Ovary (tissue), 9 donors: ENCODE measurements around the gene CHAF1A. TPM values are rescaled to one million over a fixed set of nuclear protein-coding genes. Genes with fewer than 3 reads are reported as not detected.

Source experiments
- DNase-seq, 5 donors: peaks; one replicate each; pipeline ENCODE4 v3.0.0-alpha.2; 2019 to 2020
- H3K27ac ChIP-seq, 2 donors: fragments of 200-600 bp; one replicate each; pipeline versions ENCODE4 v1.5.1 to v1.8.0; 2019 to 2022
- H3K27me3 ChIP-seq: fragments of 200-600 bp; one replicate; pipeline ENCODE4 v1.8.0; 2022
- H3K36me3 ChIP-seq: fragments of 200-600 bp; sonication (generic); one replicate; pipeline ENCODE4 v1.5.1; 2019
- H3K4me1 ChIP-seq: one replicate; pipeline ENCODE4 v1.8.1; 2013; ENCODE audit warnings: mild to moderate bottlenecking, moderate library complexity; ENCODE audit not compliant: insufficient read depth
- H3K4me3 ChIP-seq: fragments of 200-600 bp; sonication (generic); one replicate; pipeline ENCODE4 v1.5.1; 2017
- H3K9me3 ChIP-seq, 2 donors: fragments of 200-600 bp in 1 of 2; sonication (generic) in 1 of 2; one replicate each; pipeline versions ENCODE4 v1.5.1 to v1.8.1; 2013 to 2019; ENCODE audit warnings: mild to moderate bottlenecking in 1 of 2, moderate library complexity in 1 of 2
- EP300 ChIP-seq: sonication (generic); formaldehyde crosslinking; IDR thresholded peaks from one replicate; pipeline ENCODE4 v1.6.1; 2017; ENCODE audit warnings: antibody characterized with exemption
- POLR2A ChIP-seq: fragments of 450-650 bp; IDR thresholded peaks from one replicate; pipeline ENCODE4 v1.6.1; 2017; ENCODE audit warnings: antibody characterized with exemption, mild to moderate bottlenecking, moderate library complexity
- WGBS, 3 donors: extraction: QIAGEN DNeasy Blood & Tissue Kit in 1 of 3; methylation state at CpG; one replicate each; pipeline versions ENCODE4 v1.1.5 to v1.1.7; 2013 to 2017; 5-methylcytosine and 5-hydroxymethylcytosine counted together
- intact Hi-C, 4 donors: fragments of 100-400 bp; cut with DNase I; formaldehyde crosslinking; loops; one replicate each; pipeline versions ENCODE4 v1.11.0 to v1.15.1; 2022 to 2023
- polyA plus RNA-seq, 2 donors: library from polyadenylated mRNA; stranded (reverse); fragments of 200-250 nt in 1 of 2; fragments of 350-450 nt in 1 of 2; fragmentation: Illumina TruSeq in 1 of 2; extraction: RNeasy Lipid Tissue Mini Kit (QIAGEN cat#74804) in 1 of 2; gene quantifications; one replicate each; pipeline ENCODE4 v1.2.3, GENCODE V29; 2013 to 2014
- total RNA-seq, 7 donors: library from RNA; depleted of rRNA in 2 of 7; stranded (reverse); fragments of >200 nt in 2 of 7; fragmentation: NEBNext Ultra II Directional in 3 of 7; extraction: Animal tissue kit (Norgen Biotek cat#: 25700) in 3 of 7; gene quantifications; one replicate each; pipeline versions ENCODE4 v1.1.0 to v1.2.4, GENCODE V29; 2016 to 2023
- TF ChIP-seq, protein P1 (sequence below), 3 donors: fragments of 450-650 bp in 2 of 3; fragments of 200-600 bp in 1 of 3; IDR thresholded peaks; one replicate each; pipeline versions ENCODE4 v1.5.1 to v1.8.0; 2016 to 2022; ENCODE audit warnings: antibody characterized with exemption in 3 of 3, mild to moderate bottlenecking in 1 of 3
- donor health status: DM: no; HTN: no; CAD: no; lungs with moderate emphysema.
- donor health status: DM: no; HTN: no; CAD: no.
- donor health status: Bipolar disorder and iron deficiency.
- donor health status: DM: yes; HTN: yes; CAD: no.
- donor health status: DM: no; HTN: no; CAD: no.
- donor health status: DM: yes; HTN: yes; CAD: no.

CHAF1A gene
- total and polyA plus RNA-seq, 9 donors = 4.7 to 10.4 (median 7.5) TPM

DNA sequence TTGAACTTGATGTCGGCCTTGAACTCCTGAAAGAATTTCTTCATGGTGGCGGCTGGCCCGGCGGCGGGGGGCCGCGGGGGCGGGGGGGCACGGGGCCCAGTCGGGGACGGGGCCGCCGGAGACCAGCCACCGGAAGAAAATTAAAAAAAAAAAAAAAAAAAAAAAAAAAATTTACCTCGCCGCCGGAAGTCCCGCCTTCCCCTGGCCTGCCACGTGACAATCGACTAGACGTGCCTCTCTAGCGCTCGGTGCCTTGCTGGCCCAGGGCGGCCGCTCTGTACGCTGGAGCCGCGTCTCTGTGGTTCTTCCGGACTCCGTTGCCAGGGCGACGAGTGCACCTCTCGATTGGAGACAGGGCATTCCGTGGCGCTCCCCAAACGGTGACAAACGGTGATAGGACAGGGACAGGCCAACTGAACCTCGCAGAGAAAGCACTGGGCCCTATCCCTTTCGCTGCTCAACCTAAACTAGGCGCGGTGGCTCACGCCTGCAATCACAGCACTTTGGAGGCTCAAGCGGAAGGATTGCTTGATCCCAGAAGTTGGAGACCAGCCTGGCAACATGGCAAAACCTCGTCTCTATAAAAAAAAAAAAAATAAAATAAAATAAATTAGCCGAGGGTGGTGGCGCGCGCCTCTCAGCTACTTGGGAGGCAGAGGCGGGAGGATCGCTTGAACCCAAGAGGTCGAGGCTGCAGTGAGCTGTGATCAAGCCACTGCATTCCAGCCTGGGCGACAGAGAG is 55.4 kb downstream of the CHAF1A start, which contains the start of gene UBXN6:
UBXN6 (minus strand) TSS at position 141 of the 742 bp plus-strand sequence; CDS start at position 44, 97 bp downstream.
- Histone ChIP-seq H3K4me1 (peaks cover 17% of the 10 kb centered on the region), H3K27me3 (no peaks in the 10 kb centered on the region), H3K9me3 (no peaks in the 10 kb centered on the region), H3K36me3 (no peaks in the 10 kb centered on the region), H3K4me3 (peak within 1 kb of the TSS; percentile 92), H3K27ac (peak within 1 kb of the TSS; percentile 81 to 88)
- intact Hi-C loops = no loop called here
- TF ChIP-seq, protein P1, sequence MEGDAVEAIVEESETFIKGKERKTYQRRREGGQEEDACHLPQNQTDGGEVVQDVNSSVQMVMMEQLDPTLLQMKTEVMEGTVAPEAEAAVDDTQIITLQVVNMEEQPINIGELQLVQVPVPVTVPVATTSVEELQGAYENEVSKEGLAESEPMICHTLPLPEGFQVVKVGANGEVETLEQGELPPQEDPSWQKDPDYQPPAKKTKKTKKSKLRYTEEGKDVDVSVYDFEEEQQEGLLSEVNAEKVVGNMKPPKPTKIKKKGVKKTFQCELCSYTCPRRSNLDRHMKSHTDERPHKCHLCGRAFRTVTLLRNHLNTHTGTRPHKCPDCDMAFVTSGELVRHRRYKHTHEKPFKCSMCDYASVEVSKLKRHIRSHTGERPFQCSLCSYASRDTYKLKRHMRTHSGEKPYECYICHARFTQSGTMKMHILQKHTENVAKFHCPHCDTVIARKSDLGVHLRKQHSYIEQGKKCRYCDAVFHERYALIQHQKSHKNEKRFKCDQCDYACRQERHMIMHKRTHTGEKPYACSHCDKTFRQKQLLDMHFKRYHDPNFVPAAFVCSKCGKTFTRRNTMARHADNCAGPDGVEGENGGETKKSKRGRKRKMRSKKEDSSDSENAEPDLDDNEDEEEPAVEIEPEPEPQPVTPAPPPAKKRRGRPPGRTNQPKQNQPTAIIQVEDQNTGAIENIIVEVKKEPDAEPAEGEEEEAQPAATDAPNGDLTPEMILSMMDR (IDR thresholded peaks at IDR 0.05) = peak in 1 of 3 donors; percentile 38
- no peak for TF ChIP-seq EP300
- 6 to 9% (median 7%) methylated on average over 52 of the region's 52 CpGs for WGBS, 3 donors
- peak; percentile 97 to 99 (median 98) for DNase-seq

DNA sequence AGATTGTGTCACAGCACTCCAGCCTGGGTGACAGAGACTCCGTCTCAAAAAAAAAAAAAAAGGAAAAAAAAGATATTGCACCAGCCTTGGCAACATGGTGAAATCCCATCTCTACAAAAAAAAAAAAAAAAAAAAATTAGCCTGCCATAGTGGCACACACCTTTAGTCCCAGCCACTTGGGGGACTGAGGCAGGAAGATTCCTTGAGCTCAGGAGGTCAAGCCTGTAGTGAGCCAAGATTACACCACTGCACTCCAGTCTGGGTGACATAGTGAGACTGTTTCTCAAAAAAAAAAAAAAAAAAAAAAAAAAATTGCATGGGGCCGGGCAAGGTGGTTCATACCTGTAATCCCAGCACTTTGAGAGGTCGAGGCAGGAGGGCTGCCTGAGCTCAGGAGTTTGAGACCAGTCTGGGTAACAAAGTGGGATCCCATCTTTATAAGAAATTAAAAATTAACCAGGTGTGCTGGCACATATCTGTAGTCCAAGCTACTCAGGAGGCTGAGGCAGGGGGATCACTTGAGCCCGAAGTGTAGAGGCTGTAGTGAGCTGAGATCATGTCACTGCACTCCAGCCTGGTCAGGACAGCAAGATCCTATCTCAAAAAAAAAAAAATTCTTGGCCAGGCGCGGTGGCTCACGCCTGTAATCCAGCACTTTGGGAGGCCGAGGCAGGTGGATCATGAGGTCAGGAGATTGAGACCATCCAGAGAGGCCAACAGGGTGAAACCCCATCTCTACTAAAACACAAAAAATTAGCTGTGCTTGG is 62.6 kb downstream of the CHAF1A start:
- Histone ChIP-seq H3K27ac (no peak overlapping the region), H3K27me3 (no peaks in the 10 kb centered on the region), H3K36me3 (no peaks in the 10 kb centered on the region), H3K9me3 (no peaks in the 10 kb centered on the region), H3K4me1 (no peaks in the 10 kb centered on the region), H3K4me3 (no peak overlapping the region)
- WGBS, 3 donors = 86 to 88% (median 86%) methylated on average over 8 of the region's 8 CpGs
- DNase-seq = no peak
- intact Hi-C loops = no loop called here
- TF ChIP-seq, protein P1 (IDR thresholded peaks at IDR 0.05) = no peak
- no peak for TF ChIP-seq EP300

DNA sequence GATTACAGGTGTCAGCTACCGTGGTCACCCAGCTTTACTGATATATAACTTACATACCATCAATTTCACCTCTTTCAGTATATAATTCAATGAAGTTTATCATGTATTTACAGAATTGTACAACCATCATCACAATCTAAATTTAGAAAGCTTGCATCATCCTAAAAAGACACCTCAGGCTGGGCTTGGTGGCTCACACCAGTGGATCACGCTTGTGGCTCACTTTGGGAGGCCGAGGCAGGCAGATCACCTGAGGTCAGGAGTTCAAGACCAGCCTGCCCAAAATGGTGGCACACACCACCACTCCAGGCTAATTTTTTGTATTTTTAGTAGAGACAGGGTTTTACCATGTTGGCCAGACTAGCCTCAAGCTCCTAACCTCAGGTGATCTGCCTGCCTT is 65.4 kb downstream of the CHAF1A start:
- DNase-seq = no peak
- intact Hi-C loops = no loop called here
- no peak for TF ChIP-seq EP300
- TF ChIP-seq, protein P1 (IDR thresholded peaks at IDR 0.05) = no peak
- TF ChIP-seq POLR2A = no peak
- Histone ChIP-seq H3K4me3 (no peak overlapping the region), H3K9me3 (no peaks in the 10 kb centered on the region), H3K4me1 (peaks cover 2% of the 10 kb centered on the region), H3K27me3 (no peaks in the 10 kb centered on the region), H3K27ac (no peak overlapping the region), H3K36me3 (no peaks in the 10 kb centered on the region)
- WGBS, 3 donors = 82 to 89% (median 85%) methylated on average over 3 of the region's 3 CpGs

DNA sequence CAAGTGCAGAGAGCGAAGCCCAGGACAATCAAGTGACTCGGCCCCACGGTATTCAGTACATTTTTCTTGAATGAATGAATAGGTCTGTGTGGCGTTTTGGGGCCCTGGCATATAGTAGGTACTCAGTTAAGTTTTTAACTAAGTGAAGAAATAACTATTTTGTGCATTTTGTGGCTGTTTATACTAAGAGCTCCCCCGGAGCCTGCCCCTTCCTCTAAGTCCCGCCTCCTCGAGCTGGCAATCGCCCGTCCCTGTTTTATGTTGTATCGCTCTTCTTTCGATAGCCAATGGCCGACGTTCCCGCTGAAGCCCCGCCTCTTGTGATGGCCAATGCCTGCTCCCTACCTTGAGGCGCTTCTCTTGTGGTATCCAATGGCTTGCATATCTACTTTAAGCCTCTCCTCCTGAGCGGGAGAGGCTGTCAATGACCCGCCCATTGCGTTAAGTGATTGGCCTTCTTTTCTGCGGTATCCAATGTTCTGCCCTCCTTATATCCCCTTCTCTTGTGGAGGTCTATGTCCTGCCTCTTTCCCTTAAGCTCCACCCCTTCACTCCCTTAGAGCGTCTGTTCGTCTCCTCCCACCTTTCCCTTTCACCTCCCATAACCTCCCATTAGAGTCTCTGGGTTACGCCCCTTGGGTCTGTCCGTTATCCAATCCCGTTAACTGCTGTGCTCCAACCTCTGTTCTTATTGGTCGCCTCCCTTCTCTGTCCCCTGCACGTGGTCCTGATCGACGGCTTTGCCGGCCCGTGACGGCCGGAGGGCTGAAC is 69.1 kb downstream of the CHAF1A start:
- intact Hi-C loops = no loop called here
- Histone ChIP-seq H3K4me1 (peaks cover 18% of the 10 kb centered on the region), H3K27ac (peak overlapping the region in 1 of 2 donors; percentile 74), H3K27me3 (no peaks in the 10 kb centered on the region), H3K9me3 (no peaks in the 10 kb centered on the region), H3K4me3 (peak overlapping the region; percentile 99), H3K36me3 (no peaks in the 10 kb centered on the region)
- TF ChIP-seq POLR2A (no peak), EP300 (no peak)
- TF ChIP-seq, protein P1 (IDR thresholded peaks at IDR 0.05) = no peak
- DNase-seq = peak; percentile 96 to 98 (median 97)
- WGBS, 3 donors = 1% methylated on average over 33 of the region's 33 CpGs
